ENCODE results near the gene TUBAL3.

The TUBAL3 gene

GRCh38 chr10:5442990-5443370 lies 38.4 kb upstream of the TUBAL3 start:
- DNase-seq (ENCODE audit: extremely low read depth, low read depth) = no peak
- no peak overlapping the region for H3K4me3 ChIP-seq (replicated peaks; ENCODE audit: low read depth, low read length)
- TF ChIP-seq CTCF (IDR thresholded peaks at IDR 0.05; ENCODE audit: low read depth, low read length, missing control alignments) = no peak

- no peak overlapping the region for H3K4me3 ChIP-seq (replicated peaks; ENCODE audit: low read depth, low read length)
- TF ChIP-seq CTCF (IDR thresholded peaks at IDR 0.05; ENCODE audit: low read depth, low read length, missing control alignments) = peak; percentile 49
- DNase-seq (ENCODE audit: extremely low read depth, low read depth) = no peak
Measured at GRCh38 chr10:5442065-5442989, 37.7 kb upstream of the TUBAL3 start.

- no peak overlapping the region for H3K4me3 ChIP-seq (replicated peaks; ENCODE audit: low read depth, low read length)
- no peak for DNase-seq (ENCODE audit: extremely low read depth, low read depth)
- TF ChIP-seq CTCF (IDR thresholded peaks at IDR 0.05; ENCODE audit: low read depth, low read length, missing control alignments) = no peak
Measured at GRCh38 chr10:5441106-5441505, 36.5 kb upstream of the TUBAL3 start.

GRCh38 chr10:5440206-5440605 lies 35.6 kb upstream of the TUBAL3 start:
- no peak overlapping the region for H3K4me3 ChIP-seq (replicated peaks; ENCODE audit: low read depth, low read length)
- TF ChIP-seq CTCF (IDR thresholded peaks at IDR 0.05; ENCODE audit: low read depth, low read length, missing control alignments) = no peak
- no peak for DNase-seq (ENCODE audit: extremely low read depth, low read depth)

- no peak for TF ChIP-seq CTCF (IDR thresholded peaks at IDR 0.05; ENCODE audit: low read depth, low read length, missing control alignments)
- DNase-seq (ENCODE audit: extremely low read depth, low read depth) = no peak
- no peak overlapping the region for H3K4me3 ChIP-seq (replicated peaks; ENCODE audit: low read depth, low read length)
Measured at GRCh38 chr10:5435328-5435727, 30.7 kb upstream of the TUBAL3 start.

GRCh38 chr10:5434017-5434753 lies 29.6 kb upstream of the TUBAL3 start:
- H3K4me3 ChIP-seq (replicated peaks; ENCODE audit: low read depth, low read length) = no peak overlapping the region
- TF ChIP-seq CTCF (IDR thresholded peaks at IDR 0.05; ENCODE audit: low read depth, low read length, missing control alignments) = peak; percentile 58
- no peak for DNase-seq (ENCODE audit: extremely low read depth, low read depth)
